Mesenchymal stem cell (in vitro differentiated cells and primary cell): ENCODE measurements around the gene B3GNT2.

Source experiments
- DNase-seq: peaks from one replicate; pipeline ENCODE4 v3.0.0-alpha.2; 2013
- H2AFZ ChIP-seq: one replicate; pipeline ENCODE4 v1.6.1; 2013; ENCODE audit warnings: low read depth, mild to moderate bottlenecking, control low read depth, inconsistent platforms, low read length, moderate library complexity
- H2AK5ac ChIP-seq: 2 replicates; pipeline ENCODE4 v1.6.1; 2013; ENCODE audit warnings: low read length, moderate library complexity, mild to moderate bottlenecking, inconsistent platforms; ENCODE audit not compliant: severe bottlenecking
- H2BK120ac ChIP-seq: one replicate; pipeline ENCODE4 v1.6.1; 2013; ENCODE audit warnings: low read depth, mild to moderate bottlenecking, inconsistent platforms, low read length, moderate library complexity
- H2BK12ac ChIP-seq, 2 experiments: one replicate each; pipeline ENCODE4 v1.6.1; 2013; ENCODE audit warnings: inconsistent platforms in 2 of 2, low read length in 2 of 2, mild to moderate bottlenecking in 2 of 2, moderate library complexity in 2 of 2, control low read depth in 1 of 2
- H2BK15ac ChIP-seq: one replicate; pipeline ENCODE4 v1.6.1; 2013; ENCODE audit warnings: mild to moderate bottlenecking, low read depth, inconsistent platforms; ENCODE audit not compliant: poor library complexity, severe bottlenecking
- H2BK5ac ChIP-seq: 2 replicates; pipeline ENCODE4 v1.6.1; 2013; ENCODE audit warnings: low read depth, mild to moderate bottlenecking, low read length, control low read depth, inconsistent platforms; ENCODE audit not compliant: poor library complexity, severe bottlenecking
- H3K14ac ChIP-seq, 2 experiments: one replicate each; pipeline ENCODE4 v1.6.1; 2013; ENCODE audit warnings: inconsistent platforms in 2 of 2, low read length in 2 of 2, control low read depth in 1 of 2, mild to moderate bottlenecking in 1 of 2, moderate library complexity in 1 of 2
- H3K18ac ChIP-seq, 2 experiments: one replicate each; pipeline ENCODE4 v1.6.1; 2013; ENCODE audit warnings: inconsistent platforms in 2 of 2, low read length in 2 of 2, control low read depth in 1 of 2, low read depth in 1 of 2, mild to moderate bottlenecking in 1 of 2
- H3K23ac ChIP-seq, 2 experiments: one replicate each; pipeline ENCODE4 v1.6.1; 2013; ENCODE audit warnings: inconsistent platforms in 2 of 2, low read length in 2 of 2, mild to moderate bottlenecking in 2 of 2, moderate library complexity in 2 of 2, control low read depth in 1 of 2
- H3K27ac ChIP-seq: 2 replicates; pipeline ENCODE4 v1.5.1; 2013; ENCODE audit warnings: mild to moderate bottlenecking, moderate library complexity, low read length, control low read depth, inconsistent platforms; ENCODE audit not compliant: poor library complexity, severe bottlenecking
- H3K27me3 ChIP-seq, 2 experiments: 2 replicates each; pipeline versions ENCODE4 v1.6.1 to v1.7.0; 2013; ENCODE audit warnings: low read length in 2 of 2, mild to moderate bottlenecking in 2 of 2, moderate library complexity in 2 of 2, control low read depth in 1 of 2, inconsistent platforms in 1 of 2; ENCODE audit not compliant: control insufficient read depth in 1 of 2, insufficient read depth in 1 of 2
- H3K36me3 ChIP-seq, 2 experiments: 2 replicates each; pipeline versions ENCODE4 v1.6.1 to v1.7.0; 2013; ENCODE audit warnings: low read length in 2 of 2, control low read depth in 1 of 2, inconsistent platforms in 1 of 2, low read depth in 1 of 2, mild to moderate bottlenecking in 1 of 2; ENCODE audit not compliant: insufficient read depth in 2 of 2, control insufficient read depth in 1 of 2
- H3K4ac ChIP-seq, 2 experiments: one replicate each; pipeline ENCODE4 v1.6.1; 2013; ENCODE audit warnings: inconsistent platforms in 2 of 2, low read length in 2 of 2, mild to moderate bottlenecking in 2 of 2, moderate library complexity in 2 of 2, control low read depth in 1 of 2, low read depth in 1 of 2
- H3K4me1 ChIP-seq: 2 replicates; pipeline ENCODE4 v1.6.1; 2013; ENCODE audit warnings: low read depth, low read length, control low read depth; ENCODE audit not compliant: control insufficient read depth, insufficient read depth
- H3K4me2 ChIP-seq: 2 replicates; pipeline ENCODE4 v1.6.1; 2013; ENCODE audit warnings: low read length, mild to moderate bottlenecking, inconsistent platforms; ENCODE audit not compliant: poor library complexity, severe bottlenecking
- H3K4me3 ChIP-seq, 2 experiments: 2 replicates each; pipeline versions ENCODE4 v1.5.1 to v1.7.0; 2013; ENCODE audit warnings: low read length in 2 of 2, mild to moderate bottlenecking in 2 of 2, control low read depth in 1 of 2, low read depth in 1 of 2; ENCODE audit not compliant: insufficient read depth in 1 of 2
- H3K79me1 ChIP-seq: replicated peaks from 2 replicates; pipeline ENCODE4 v1.6.1; 2013; ENCODE audit warnings: mild to moderate bottlenecking, control low read depth, low read length, inconsistent platforms; ENCODE audit not compliant: poor library complexity, severe bottlenecking
- H3K9ac ChIP-seq: 2 replicates; pipeline ENCODE4 v1.7.0; 2013; ENCODE audit warnings: mild to moderate bottlenecking, low read length, moderate library complexity
- H3K9me3 ChIP-seq: 2 replicates; pipeline ENCODE4 v1.7.0; 2013; ENCODE audit warnings: mild to moderate bottlenecking, low read length; ENCODE audit not compliant: control insufficient read depth
- H4K8ac ChIP-seq: one replicate; pipeline ENCODE4 v1.6.1; 2013; ENCODE audit warnings: inconsistent platforms, mild to moderate bottlenecking, low read length, moderate library complexity
- H4K91ac ChIP-seq: one replicate; pipeline ENCODE4 v1.6.1; 2013; ENCODE audit warnings: mild to moderate bottlenecking, low read length, inconsistent platforms
- WGBS: methylation state at CpG from one replicate; pipeline ENCODE4 v1.1.7; 2013; ENCODE audit warnings: mixed read lengths; 5-methylcytosine and 5-hydroxymethylcytosine counted together

B3GNT2 gene

GRCh38 chr2:62199392-62200125, 3.6 kb downstream of the B3GNT2 start:
- Histone ChIP-seq H4K91ac (no peak overlapping the region), H3K4me2 (no peak overlapping the region), H2AFZ (no peak overlapping the region), H3K27ac (no peak overlapping the region), H3K23ac (no peak overlapping the region), H3K14ac (no peak overlapping the region), H2BK12ac (no peak overlapping the region), H2AK5ac (no peak overlapping the region), H3K4me1 (peaks cover 4% of the 10 kb centered on the region), H3K4ac (no peak overlapping the region), H3K27me3 (no peaks in the 10 kb centered on the region), H2BK5ac (no peak overlapping the region), H3K36me3 (no peaks in the 10 kb centered on the region), H4K8ac (no peak overlapping the region), H3K9me3 (no peaks in the 10 kb centered on the region), H3K79me1 (peaks cover 14% of the 10 kb centered on the region), H3K4me3 (no peak overlapping the region), H3K18ac (no peak overlapping the region), H2BK15ac (no peak overlapping the region), H3K9ac (peak overlapping the region; percentile 1), H2BK120ac (no peak overlapping the region)
- DNase-seq = peak; percentile 41
- WGBS = 90% methylated on average over 1 of the region's 1 CpG

- no peak overlapping the region for H2AK5ac ChIP-seq
- H4K91ac ChIP-seq = no peak overlapping the region
- H4K8ac ChIP-seq = no peak overlapping the region
- no peak overlapping the region for H2AFZ ChIP-seq
- no peak overlapping the region for H3K18ac ChIP-seq
- H3K4me3 ChIP-seq = no peak overlapping the region
- H2BK12ac ChIP-seq = no peak overlapping the region
- WGBS = 95% methylated on average over 4 of the region's 4 CpGs
- peaks cover under 1% of the 10 kb centered on the region for H3K4me1 ChIP-seq
- no peak for DNase-seq
- H3K4me2 ChIP-seq = no peak overlapping the region
- H3K9ac ChIP-seq = no peak overlapping the region
- H3K79me1 ChIP-seq = peaks cover 18% of the 10 kb centered on the region
- H3K36me3 ChIP-seq = no peaks in the 10 kb centered on the region
- H3K14ac ChIP-seq = no peak overlapping the region
- no peaks in the 10 kb centered on the region for H3K27me3 ChIP-seq
- no peak overlapping the region for H2BK15ac ChIP-seq
- no peak overlapping the region for H3K23ac ChIP-seq
- no peaks in the 10 kb centered on the region for H3K9me3 ChIP-seq
- H3K27ac ChIP-seq = no peak overlapping the region
- H3K4ac ChIP-seq = no peak overlapping the region
- no peak overlapping the region for H2BK120ac ChIP-seq
- no peak overlapping the region for H2BK5ac ChIP-seq
Measured at GRCh38 chr2:62200291-62200841, 4.5 kb downstream of the B3GNT2 start.

- 100% methylated on average over 3 of the region's 3 CpGs for WGBS
Measured at GRCh38 chr2:62200868-62201267, 5.0 kb downstream of the B3GNT2 start.

GRCh38 chr2:62201307-62201706, 5.4 kb downstream of the B3GNT2 start:
- WGBS = no CpG with 5 or more reads among the region's 2 CpGs
- H3K4me2 ChIP-seq = no peak overlapping the region
- H3K18ac ChIP-seq = no peak overlapping the region
- no peak overlapping the region for H4K8ac ChIP-seq
- no peaks in the 10 kb centered on the region for H3K36me3 ChIP-seq
- H3K4me3 ChIP-seq = no peak overlapping the region
- H3K14ac ChIP-seq = no peak overlapping the region
- no peak overlapping the region for H2BK12ac ChIP-seq
- no peak overlapping the region for H4K91ac ChIP-seq
- DNase-seq = peak; percentile 36
- no peak overlapping the region for H3K27ac ChIP-seq
- H2BK15ac ChIP-seq = no peak overlapping the region
- no peak overlapping the region for H2AK5ac ChIP-seq
- H3K79me1 ChIP-seq = peaks cover 26% of the 10 kb centered on the region
- H3K9ac ChIP-seq = no peak overlapping the region
- no peaks in the 10 kb centered on the region for H3K9me3 ChIP-seq
- H2AFZ ChIP-seq = no peak overlapping the region
- no peak overlapping the region for H2BK5ac ChIP-seq
- no peak overlapping the region for H3K4ac ChIP-seq
- H3K4me1 ChIP-seq = no peaks in the 10 kb centered on the region
- H2BK120ac ChIP-seq = no peak overlapping the region
- no peak overlapping the region for H3K23ac ChIP-seq
- H3K27me3 ChIP-seq = no peaks in the 10 kb centered on the region

More at GRCh38 chr2:62200868-62201267, 5.0 kb downstream of the B3GNT2 start:
- Histone ChIP-seq H3K18ac (no peak overlapping the region), H2BK12ac (no peak overlapping the region), H3K9ac (no peak overlapping the region), H3K36me3 (no peaks in the 10 kb centered on the region), H2BK15ac (no peak overlapping the region), H3K4ac (no peak overlapping the region), H2AK5ac (no peak overlapping the region), H3K4me1 (no peaks in the 10 kb centered on the region), H3K79me1 (peaks cover 22% of the 10 kb centered on the region), H3K14ac (no peak overlapping the region), H3K4me3 (no peak overlapping the region), H2BK5ac (no peak overlapping the region), H3K9me3 (no peaks in the 10 kb centered on the region), H4K91ac (no peak overlapping the region), H3K27ac (no peak overlapping the region), H3K27me3 (no peaks in the 10 kb centered on the region), H2BK120ac (no peak overlapping the region), H3K23ac (no peak overlapping the region), H2AFZ (no peak overlapping the region), H3K4me2 (no peak overlapping the region), H4K8ac (no peak overlapping the region)
- no peak for DNase-seq
